WI38 (cell line): ENCODE data around the gene TDRD9.

Source experiments
- H3K4me3 ChIP-seq: 2 replicates; pipeline ENCODE4 v1.5.1; 2011; ENCODE audit warnings: low read depth, mild to moderate bottlenecking, control low read depth, low read length
- TF ChIP-seq, protein P1 (sequence below): IDR thresholded peaks from 2 replicates; pipeline ENCODE4 v1.5.1; 2012; ENCODE audit warnings: low read depth, mild to moderate bottlenecking, control low read depth, low read length

The TDRD9 gene

GRCh38 chr14:103928011-103928890 lies at the start of gene TDRD9:
Gene TDRD9, plus strand, starts transcription at chr14:103928456. Its CDS starts 54 bp downstream, at chr14:103928510.
- H3K4me3 ChIP-seq: no peak within 1 kb of the TSS
- TF ChIP-seq, protein P1, sequence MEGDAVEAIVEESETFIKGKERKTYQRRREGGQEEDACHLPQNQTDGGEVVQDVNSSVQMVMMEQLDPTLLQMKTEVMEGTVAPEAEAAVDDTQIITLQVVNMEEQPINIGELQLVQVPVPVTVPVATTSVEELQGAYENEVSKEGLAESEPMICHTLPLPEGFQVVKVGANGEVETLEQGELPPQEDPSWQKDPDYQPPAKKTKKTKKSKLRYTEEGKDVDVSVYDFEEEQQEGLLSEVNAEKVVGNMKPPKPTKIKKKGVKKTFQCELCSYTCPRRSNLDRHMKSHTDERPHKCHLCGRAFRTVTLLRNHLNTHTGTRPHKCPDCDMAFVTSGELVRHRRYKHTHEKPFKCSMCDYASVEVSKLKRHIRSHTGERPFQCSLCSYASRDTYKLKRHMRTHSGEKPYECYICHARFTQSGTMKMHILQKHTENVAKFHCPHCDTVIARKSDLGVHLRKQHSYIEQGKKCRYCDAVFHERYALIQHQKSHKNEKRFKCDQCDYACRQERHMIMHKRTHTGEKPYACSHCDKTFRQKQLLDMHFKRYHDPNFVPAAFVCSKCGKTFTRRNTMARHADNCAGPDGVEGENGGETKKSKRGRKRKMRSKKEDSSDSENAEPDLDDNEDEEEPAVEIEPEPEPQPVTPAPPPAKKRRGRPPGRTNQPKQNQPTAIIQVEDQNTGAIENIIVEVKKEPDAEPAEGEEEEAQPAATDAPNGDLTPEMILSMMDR: no peak

DNA sequence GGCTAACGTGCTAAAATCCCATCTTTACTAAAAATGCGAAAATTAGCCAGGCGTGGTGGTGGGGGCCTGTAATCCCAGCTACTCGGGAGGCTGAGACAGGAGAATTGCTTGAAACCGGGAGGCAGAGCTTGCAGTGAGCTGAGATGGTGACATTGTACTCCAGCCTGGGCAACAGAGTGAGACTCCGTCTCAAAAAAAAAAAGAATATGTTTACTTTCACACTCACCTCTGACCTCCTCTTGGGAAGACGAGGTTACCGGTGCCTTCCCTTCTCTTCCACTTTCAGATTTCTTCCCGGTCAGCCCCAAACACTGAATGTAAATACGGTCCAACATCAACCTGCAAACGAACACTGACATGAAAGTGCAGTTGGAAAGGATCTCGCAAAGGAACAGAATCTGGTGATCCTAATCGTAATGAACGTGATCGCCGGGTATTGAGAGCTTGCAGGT lies 49.1 kb upstream of the TDRD9 start:
- H3K4me3 ChIP-seq: no peak overlapping the region
- TF ChIP-seq, protein P1: no peak

- TF ChIP-seq, protein P1: no peak
- no peak overlapping the region for H3K4me3 ChIP-seq
Observed at GRCh38 chr14:103879570-103880347, 48.5 kb upstream of the TDRD9 start.

GRCh38 chr14:103880348-103881267 lies 47.6 kb upstream of the TDRD9 start:
- TF ChIP-seq, protein P1: no peak
- H3K4me3 ChIP-seq: no peak overlapping the region

GRCh38 chr14:103881268-103882201 lies 46.7 kb upstream of the TDRD9 start:
- H3K4me3 ChIP-seq: no peak overlapping the region
- TF ChIP-seq, protein P1: no peak
